GM18951 (cell line): ENCODE results near the gene KIF6.

Experiments
- POLR2A ChIP-seq: IDR thresholded peaks from 4 replicates; pipeline ENCODE4 v1.6.1; 2011; ENCODE audit warnings: mild to moderate bottlenecking; ENCODE audit not compliant: insufficient read length, insufficient read depth; ENCODE audit errors: extremely low read depth
- in situ Hi-C: fragments of 300-500 bp; cut with MboI; formaldehyde crosslinking; loops from one replicate; pipeline ENCODE4 v1.12.0; 2022; ENCODE audit warnings: low sequenced_read_pairs, mixed read lengths, inconsistent platforms; ENCODE audit not compliant: unreplicated experiment

KIF6 gene

DNA sequence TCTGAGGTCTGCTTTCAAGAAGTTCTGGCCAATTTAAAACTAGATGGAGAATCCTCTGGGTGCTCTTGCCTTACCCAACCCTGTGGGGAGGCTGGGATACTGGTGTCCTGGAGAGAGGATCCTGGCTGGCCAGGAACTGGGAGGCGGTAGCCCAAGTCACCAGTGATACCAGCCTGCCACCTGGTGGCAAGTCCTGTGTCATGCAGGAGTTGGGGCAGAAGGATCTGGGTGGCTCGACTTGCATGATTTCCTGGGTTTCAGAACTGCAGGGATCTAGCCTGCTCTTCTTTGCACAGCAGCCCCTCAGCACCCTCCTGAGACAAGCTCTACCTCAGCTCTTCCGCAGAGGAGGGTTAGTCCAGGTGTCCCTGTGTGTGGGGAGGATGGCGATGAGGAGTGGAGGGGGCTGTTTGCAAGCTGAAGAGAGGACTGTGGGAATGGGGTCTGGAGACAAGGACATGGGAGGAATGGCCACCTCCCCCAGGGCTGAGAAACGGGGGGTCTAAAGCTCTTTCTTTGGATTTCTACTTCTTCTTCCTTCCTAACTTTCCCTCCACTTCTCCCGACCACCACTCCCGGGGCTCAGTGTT, 415.2 kb downstream of the KIF6 start:
- no peak for TF ChIP-seq POLR2A
- in situ Hi-C loops: loop anchor here (5.0 to 10.0 kb wide), 2 partner anchors 143 to 315 kb away; no protein-coding TSS in a partner anchor

DNA sequence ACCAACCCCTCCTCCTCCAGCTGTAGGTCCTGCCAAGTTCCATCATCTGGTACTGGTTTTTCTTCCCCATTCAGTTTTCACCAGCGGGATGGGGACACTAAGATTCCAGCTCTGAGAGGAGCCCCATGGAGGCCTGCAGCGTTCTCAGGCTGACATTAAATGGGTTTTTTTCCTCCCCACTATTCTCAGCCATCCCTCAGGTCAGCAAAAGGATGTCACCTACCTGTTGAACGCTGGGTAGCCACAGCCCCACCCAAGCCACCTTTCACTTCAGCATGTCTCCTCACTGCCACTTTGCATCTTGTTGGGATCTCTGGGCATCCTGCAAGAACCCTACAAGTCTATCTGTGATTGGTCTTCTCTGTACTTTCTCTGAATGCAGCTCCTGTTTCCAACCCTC, 417.7 kb downstream of the KIF6 start:
- TF ChIP-seq POLR2A: no peak
- in situ Hi-C loops: loop anchor here (5.0 to 10.0 kb wide), 2 partner anchors 140 to 313 kb away; no protein-coding TSS in a partner anchor

DNA sequence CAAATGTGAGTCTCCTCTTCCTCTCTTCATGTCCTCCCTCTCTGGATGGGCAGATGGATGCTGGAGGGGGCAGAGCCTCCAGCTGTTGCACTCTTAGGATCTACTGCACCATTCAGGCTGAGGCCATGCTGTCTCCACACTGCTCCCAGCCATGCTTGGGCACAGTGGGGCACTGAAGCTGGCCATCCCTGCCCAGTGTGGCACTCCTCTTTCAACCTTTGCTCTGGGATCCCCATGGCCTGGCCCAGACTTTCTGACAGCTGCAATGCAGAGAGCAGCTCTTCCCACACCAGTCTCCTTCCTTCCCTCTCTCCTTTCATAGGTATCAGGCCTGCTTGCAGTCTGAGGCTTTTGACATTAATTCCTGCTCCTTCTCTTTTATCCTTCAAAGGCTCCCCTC, 420.3 kb downstream of the KIF6 start:
- in situ Hi-C loops: loop anchor here (5.0 to 10.0 kb wide), 2 partner anchors 138 to 310 kb away; no protein-coding TSS in a partner anchor
- TF ChIP-seq POLR2A: no peak

DNA sequence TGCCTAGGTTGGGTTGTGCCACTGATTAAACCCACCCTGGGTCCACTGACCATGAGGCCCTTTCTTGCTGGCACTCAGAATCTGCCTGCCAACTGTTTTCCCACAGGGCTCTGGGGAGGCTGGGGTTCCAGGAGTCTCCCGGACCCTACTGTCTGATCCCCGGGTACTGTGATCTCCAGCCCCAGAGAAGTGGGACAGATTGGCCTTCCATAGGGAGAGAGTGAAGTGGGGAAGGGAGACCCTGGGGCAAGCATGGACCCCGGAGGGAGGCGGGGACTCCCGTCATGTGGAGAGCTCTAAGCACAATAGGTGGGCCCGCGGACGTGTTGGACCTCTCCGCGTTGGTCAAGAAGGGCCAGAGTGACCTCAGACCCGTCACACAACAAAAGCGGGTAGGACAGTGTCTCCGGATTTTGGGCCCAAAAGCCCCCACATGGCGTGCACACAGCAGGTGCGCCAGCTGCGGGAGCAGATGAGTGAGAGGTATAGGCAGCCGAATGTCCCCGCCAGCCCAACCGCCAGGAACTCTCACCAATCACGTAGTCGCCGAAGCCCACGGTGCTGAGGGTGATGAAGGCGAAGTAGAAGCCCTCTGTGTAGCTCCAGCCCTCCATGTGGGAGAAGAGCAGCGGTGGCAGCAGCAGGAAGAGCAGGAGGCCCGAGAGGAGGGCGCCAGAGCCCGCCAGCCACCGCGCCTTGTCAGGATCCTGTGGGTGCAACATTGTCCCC, 421.6 kb downstream of the KIF6 start:
- in situ Hi-C loops: loop anchor here (10.0 kb wide), 1 partner anchor 309 kb away; no protein-coding TSS in a partner anchor
- TF ChIP-seq POLR2A: no peak

DNA sequence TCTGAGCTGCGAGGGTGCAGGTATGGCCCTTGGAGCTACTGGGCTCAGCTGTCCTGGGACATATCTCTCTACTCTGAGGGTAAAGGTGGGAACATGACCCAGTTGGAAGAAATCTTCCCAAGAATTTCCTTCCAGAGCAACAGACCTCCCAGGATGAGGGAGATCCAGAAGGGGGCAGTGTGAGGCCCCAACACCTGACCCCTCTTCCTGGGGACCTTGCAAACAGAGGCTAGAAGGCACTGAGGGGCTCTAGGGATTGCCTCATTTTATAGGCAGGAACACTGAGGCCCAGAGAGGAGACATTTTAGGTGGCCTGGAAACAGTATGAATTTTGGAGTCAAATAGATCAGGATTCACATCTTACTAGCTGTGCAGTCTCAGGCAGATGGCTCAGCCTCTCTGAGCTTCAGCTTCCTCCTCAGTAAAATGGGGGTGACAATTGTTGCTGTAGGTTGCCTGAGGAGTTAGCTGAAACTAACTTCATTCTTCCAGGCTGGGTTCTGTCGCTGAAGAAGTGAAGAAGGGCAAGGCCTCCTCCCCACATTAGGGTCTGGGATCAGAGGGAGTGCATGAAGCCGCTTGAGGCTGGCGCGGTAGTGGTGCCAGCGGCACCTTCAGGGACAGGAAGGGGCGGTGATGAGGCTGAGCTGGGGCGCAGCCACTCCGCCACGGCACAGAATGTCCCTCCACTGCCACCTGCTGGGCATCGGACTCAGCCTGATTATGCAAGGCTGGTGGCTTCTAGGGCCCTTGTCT, 422.4 kb downstream of the KIF6 start:
- TF ChIP-seq POLR2A: no peak

DNA sequence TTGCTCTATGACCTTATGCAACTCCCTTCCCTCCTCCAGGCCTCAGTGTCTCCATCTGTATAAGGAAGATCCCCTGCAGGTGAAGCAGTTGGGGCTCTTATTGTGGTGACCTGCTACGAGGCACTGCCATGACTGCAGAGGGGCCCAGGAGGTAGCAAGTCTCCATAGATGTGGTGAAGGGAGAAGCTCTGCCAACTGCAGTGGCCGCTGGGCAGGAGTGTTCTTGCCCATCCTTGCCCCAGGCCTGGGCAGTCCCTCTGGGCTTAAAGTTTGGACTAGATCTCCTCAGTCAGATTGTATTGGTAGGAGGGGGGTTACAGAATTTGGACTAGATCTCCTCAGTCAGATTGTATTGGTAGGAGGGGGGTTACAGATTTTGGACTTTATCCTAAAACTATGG, 423.2 kb downstream of the KIF6 start:
- no peak for TF ChIP-seq POLR2A
- in situ Hi-C loops: loop anchor here (10.0 kb wide), 1 partner anchor 307 kb away; no protein-coding TSS in a partner anchor

More for the DNA sequence above, 422.4 kb downstream of the KIF6 start:
- in situ Hi-C loops: loop anchor here (10.0 kb wide), 1 partner anchor 308 kb away; no protein-coding TSS in a partner anchor

DNA sequence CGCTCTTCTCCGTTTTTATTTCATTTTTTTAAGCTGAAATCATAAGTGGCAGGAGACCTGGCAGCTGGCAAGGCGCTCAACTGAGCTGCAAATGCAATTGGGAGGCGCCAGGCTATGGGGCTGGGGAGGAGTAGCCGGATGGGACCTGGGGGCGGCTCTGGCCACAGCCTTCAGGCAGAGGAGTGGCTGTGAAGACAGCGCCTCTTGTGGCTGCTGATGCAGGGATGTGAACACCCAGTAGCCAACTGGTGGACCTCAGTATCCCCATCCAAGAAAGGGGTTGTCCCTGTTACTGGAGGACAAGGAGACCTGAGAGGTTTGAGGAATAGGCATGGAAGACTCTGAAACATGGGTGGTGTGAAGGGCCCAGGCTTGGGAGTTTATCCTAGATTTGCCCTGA, 423.6 kb downstream of the KIF6 start:
- TF ChIP-seq POLR2A: no peak
- in situ Hi-C loops: loop anchor here (10.0 kb wide), 1 partner anchor 307 kb away; no protein-coding TSS in a partner anchor

DNA sequence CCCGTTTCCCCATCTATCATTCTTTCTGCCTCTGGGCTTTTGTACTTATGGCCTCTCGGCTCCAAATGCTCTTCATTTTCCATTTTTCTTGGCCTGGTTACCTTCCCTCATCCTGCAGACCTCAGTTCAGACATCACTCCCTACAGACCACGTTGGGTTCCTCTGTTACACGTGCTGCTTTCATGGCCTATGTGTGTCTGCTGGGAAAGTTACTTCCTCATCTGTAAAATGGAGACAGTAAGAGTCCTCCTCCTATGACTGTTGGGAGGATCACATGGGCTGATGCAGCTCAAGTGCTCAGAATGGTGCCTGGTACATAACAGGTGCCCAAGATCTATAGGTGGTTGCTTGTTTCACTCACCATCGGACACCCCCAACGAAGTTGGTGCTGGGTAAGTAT, 424.5 kb downstream of the KIF6 start:
- in situ Hi-C loops: loop anchor here (10.0 kb wide), 1 partner anchor 306 kb away; no protein-coding TSS in a partner anchor
- TF ChIP-seq POLR2A: no peak

DNA sequence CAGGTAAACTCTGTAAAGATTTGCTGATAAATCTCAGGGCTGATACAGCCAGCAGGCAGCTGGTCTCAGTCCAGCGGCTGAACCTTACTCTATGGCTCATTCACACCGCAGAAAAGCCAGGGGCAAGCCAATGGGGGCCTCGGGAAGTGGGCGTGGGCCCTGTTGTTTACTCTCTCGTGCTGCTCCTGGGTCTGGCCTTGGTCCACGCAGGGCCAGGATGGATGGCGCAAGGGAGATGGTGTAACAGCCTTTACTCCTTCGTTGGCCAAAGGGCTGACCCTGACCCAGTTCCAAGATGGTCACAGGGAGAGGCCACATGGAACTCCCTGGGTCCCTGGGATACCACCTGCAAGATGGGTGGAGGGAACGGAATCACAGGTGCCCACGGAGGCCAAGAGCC, 427.1 kb downstream of the KIF6 start:
- TF ChIP-seq POLR2A: no peak
- in situ Hi-C loops: no loop called here

DNA sequence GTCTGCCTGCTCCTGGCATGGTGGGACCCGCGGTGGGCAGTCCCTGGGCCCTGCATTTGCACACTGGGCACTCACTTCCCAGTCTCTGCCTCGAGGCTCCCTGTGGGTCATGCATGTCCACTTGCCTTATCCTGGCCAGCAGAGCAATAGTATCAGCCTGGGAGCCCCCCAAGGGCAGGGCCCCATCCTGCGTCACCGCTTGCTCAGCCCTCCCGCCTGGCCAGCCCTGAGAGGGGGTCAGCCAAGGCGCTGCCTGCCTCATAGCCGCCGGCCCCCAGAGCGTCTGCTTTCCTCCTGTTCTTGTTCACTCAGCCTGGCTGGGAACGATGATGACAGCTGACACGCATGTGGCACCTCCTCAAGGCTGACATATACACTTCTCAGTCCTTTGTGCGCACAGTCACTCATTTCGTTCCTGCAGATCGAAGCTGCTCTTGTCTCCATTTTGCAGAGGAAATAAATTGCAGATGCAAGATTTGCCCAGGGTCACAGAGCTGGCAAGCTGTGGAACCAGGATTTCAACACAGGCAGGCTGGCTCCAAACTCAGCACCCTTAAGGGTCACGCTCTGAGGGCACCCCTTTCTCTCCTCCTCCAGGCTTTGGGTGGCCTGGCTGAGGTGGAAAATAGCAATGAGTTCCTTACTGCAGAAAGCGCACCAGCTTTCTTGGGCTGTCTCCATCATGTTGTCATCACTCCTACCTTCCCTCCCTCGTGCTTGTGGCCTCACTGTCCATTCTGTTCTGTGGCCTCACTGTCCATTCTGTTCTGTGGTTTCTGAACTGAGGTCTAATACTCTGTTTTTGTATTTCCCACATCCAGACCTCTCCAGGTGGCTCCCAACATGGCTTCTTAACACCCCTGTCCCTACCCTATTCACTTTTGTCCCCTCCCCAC, 428.2 kb downstream of the KIF6 start:
- in situ Hi-C loops: no loop called here
- TF ChIP-seq POLR2A: no peak

DNA sequence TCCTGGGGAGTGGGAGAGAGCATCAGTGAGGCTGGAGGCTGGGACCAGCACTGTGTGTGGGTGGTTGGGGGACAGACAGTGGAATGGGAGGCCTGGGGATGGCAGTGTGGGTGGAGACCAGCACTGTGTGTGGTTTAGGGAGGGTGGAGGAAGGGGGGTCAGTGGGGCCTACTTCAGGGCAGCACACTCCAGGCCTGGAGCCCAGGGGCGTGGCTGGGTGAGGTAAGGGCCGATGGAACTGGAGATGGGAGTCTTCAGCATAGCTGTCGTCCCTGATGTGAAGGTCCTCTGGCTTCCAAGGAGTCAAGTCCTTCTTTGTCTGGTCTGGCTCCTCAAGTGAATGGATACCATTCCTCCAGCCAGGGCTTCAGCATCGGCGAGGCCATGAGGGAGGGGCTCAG, 429.6 kb downstream of the KIF6 start:
- TF ChIP-seq POLR2A: no peak
- in situ Hi-C loops: no loop called here

DNA sequence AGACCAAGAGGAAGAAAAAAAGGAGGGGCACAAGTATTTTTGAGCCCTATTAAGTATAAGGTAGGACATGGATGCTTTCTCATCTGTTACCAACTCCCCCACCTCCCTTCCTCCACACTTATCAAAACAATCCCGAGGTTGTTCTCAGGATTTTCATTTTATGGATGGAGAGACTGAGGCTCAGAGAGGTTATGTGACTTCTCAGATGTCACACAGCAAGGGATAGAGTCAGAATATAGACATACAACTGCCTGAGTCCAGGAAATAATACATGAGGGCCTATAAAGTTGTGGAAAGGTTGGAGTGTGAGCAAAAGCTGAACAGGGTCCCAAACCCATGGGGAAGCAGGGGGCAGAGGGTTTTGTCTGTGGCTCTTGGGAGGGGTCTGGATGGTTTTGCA, 430.3 kb downstream of the KIF6 start:
- TF ChIP-seq POLR2A: no peak
- in situ Hi-C loops: no loop called here
